T-helper 2 cell (primary cell): ENCODE measurements around the gene C5orf46.
"Not testable (repeated sequence)": the region's sequence is repeated elsewhere in the genome, so short reads cannot be mapped to it uniquely, and the experiment has no call there.

Experiments
- DNase-seq, 5 experiments: peaks; one replicate each; pipeline versions ENCODE4 v3.0.0 to v3.0.0-alpha.2; 2012 to 2022

Gene C5orf46

GRCh38 chr5:147892696-147893296 lies 13.5 kb downstream of the C5orf46 start:
- DNase-seq, result no peak

DNA sequence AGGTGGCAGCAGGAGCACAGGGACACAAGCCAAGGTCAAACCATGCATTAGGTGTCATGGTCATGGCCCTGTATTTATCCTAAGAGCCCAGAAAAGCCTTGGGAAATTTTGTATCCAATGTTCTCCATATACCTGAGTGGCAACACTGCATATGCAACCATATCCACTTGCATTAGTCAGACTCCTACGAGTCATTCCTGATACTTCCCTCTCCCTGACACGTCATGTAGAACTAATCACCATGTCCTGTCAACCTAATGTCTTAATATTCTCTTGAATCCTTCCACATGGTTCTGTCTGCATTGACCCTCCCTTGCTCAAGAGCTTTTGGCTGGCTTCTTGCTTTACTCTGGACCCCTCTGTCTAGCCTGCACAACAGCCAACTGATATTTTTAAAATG lies 18.4 kb downstream of the C5orf46 start:
- no peak for DNase-seq

DNA sequence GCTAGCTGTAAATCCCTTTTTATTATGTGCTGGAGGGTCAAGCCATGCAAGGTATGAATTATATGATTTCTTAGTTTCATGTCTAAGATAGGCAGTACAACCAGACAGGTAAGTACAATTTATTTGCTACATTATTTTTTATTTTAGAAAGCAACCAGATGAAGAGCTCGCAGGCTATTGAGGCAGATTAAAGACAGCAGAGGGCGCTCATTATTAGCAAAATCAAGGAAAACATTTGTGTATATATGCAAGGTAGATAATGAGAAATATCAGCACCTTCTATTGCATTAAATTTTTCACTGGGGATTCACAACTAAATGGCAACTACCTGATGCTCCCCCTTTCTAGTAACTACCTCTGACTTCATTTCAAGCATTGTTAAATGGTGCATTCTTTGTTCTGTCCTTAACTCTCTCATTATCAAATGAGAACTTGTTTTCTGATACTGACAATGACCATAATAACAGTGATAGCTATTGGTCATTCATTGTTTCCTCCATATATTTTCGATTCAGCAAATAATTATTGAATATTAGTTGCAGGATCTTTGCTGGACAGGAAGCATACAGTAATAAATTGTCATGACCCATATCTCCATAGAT lies 19.2 kb downstream of the C5orf46 start:
- peak in 1 of 5 experiments; percentile 1 for DNase-seq

GRCh38 chr5:147882586-147883313 lies 23.6 kb downstream of the C5orf46 start:
- DNase-seq, result no peak

DNA sequence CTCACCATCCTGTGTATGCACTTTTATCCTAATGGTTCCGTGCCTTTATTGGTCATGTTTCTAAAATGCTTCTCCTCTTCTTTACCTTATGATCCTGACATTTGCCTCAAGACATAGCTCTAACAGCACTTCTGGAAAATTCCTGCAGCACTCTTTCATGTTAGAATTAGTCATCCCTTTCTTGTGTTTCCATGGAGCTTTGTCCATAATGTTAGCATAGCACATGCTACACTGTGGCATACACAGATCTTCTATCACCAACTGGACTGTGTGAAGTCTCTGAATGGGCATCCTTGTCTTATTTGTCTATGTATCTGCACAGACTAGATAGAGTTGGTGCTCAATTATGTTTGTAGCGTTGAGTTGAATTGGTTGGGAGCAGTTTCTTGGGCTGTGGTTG lies 25.9 kb downstream of the C5orf46 start:
- no peak for DNase-seq

DNA sequence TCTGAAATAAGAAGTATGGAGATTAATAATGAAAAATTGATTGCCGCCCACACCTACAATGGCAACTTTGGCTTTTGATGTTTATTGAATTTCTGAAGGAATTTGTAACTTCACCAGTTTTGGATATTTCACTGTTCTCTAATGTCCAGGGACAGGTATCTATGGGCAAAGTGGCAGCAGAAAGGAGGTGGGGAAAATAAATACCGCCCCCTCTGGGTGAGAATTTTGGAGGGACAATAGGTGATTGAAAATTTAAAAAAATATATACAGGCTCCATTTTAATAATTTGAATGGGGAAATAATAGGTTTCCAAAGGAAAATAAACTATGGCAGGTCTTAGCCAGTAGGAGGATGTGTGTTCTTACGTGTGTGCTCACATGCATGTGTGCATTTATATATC lies 26.6 kb downstream of the C5orf46 start:
- DNase-seq, result no peak

- no peak for DNase-seq
Measured at GRCh38 chr5:147878066-147878759, 28.1 kb downstream of the C5orf46 start, which contains the start of gene SCGB3A2. TSS of gene SCGB3A2 (plus strand) at chr5:147878711. CDS start at chr5:147878804, 93 bp downstream.

GRCh38 chr5:147876626-147877025 lies 29.7 kb downstream of the C5orf46 start:
- no peak for DNase-seq

- no peak for DNase-seq
Measured at GRCh38 chr5:147876141-147876540, 30.2 kb downstream of the C5orf46 start.

DNA sequence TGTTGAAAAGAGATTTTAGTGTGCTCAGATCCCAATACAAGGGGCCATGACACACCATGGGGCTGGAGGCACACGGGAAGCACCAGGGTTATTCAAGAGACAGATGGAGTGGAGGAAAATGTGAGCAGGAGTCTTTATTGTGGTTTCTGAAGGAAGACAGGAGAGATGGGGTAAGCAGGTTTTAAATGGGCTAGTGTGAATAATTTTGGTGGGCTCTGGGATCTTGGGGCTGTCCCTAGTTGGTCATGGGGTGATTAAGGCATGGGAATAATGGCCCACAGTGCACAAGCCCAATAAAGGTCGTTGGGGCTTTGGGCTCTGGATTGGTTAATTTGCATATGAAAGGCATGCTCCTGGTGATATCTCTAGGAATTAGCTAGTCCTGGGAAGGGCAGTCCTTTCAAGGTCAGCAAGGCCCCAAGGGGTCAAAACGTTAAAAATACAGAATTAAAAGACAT lies 31.4 kb downstream of the C5orf46 start:
- DNase-seq, result no peak

DNA sequence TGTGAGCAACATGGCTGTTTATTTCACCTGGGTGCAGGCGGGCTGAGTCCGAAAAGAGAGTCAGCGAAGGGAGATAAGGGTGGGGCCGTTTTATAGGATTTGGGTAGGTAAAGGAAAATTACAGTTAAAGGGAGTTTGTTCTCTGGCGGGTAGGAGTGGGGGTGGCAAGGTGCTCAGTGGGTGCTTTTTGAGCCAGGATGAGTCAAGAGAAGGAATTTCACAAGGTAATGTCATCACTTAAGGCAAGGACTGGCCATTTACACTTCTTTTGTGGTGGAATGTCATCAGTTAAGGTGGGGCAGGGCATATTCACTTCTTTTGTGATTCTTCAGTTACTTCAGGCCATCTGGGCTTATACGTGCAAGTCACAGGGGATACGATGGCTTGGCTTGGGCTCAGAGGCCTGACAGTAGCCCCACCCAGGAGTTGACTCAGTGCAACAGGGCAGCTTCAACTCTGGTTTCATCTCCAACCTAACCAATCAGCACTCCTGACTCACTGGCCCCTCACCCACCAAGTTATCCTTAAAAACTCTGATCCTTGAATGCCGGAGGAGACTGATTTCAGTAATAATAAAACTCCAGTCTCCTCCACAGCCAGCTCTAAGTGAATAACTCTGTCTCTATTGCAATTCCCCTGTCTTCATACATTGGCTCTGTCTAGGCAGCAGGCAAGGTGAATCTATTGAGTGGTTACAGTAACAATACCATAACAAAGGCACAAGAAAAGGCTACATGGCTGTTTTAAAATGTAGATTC lies 32.0 kb downstream of the C5orf46 start:
- DNase-seq, result not testable (repeated sequence)

- DNase-seq, result not testable (repeated sequence)
Measured at GRCh38 chr5:147872744-147873435, 33.4 kb downstream of the C5orf46 start.

- not testable (repeated sequence) for DNase-seq
Measured at GRCh38 chr5:147871980-147872549, 34.3 kb downstream of the C5orf46 start.

GRCh38 chr5:147869892-147870291 lies 36.4 kb downstream of the C5orf46 start:
- not testable (repeated sequence) for DNase-seq

DNA sequence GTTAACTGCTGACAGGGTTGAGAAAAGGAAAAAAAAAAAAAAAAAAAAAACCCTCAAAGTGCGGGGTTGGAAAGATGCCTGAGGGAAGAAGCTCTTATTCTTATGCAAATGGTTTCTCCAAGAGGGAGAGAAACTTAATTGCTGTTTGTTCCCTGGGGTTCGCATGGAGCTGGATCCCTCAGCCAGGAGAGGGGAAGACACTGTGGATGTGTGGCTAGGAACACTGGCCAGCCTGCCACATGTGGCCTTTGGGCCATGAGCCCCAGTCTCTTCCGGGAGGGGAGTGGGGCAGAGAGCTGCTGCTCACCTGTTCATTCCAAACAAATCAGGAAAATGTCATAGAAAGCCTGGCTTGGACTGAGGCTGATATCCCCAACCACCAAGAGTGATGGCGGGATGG lies 37.2 kb downstream of the C5orf46 start:
- DNase-seq, result no peak

DNA sequence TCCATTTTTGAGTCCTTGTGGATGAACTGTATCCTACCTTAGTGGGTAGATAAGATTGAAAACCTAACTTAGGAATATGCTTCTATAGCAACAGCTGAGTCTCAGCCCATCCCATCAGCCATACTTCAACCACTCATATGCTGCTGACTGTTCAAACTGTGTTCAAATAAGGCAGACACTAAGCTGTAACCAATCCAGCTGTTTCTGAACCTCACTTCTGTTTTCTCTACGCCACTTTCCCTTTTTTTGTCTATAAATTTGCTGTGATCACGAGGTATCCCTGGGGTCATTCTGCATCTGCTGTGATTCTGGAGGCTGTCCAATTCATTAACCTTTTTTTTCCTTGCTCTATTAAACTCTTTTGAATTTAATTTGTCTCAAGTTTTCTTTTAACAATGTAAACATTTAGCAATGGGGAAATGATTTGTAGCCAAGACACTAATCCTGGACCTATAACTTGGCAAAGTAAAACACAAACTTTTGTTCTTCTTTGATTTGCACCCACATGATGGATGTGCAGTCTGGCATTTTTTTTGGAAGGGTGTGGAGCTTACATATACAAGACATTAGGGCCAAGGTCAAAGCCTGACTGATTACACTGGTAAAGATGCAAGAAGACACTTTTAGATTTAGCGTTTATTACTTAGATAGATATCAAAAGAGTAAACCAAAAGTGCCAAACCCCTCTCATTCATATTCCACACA lies 42.7 kb downstream of the C5orf46 start:
- no peak for DNase-seq

GRCh38 chr5:147860641-147861025 lies 45.7 kb downstream of the C5orf46 start:
- DNase-seq, result no peak

- DNase-seq, result no peak
Measured at GRCh38 chr5:147859962-147860640, 46.2 kb downstream of the C5orf46 start.

DNA sequence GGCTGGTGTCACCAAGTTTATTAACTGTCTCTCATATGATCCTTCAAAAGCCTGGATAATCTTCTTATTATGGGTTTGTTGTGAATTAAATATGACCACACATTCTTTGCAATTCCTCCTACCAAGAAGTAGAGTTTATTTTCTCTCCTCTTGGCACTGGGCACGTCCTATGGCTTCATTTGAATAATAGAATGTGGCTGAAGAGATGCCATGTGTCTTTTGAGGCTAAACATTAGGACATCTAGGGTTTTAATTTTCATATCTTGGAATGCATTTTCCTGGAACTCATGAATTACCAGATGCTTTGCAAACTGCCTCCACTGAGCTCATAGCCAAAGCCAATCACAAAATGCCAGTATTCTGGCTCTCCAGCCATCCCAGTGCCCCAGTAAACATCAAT lies 47.8 kb downstream of the C5orf46 start:
- DNase-seq, result no peak
